ENCODE measurements around the gene RPUSD3.

RPUSD3 gene

DNA sequence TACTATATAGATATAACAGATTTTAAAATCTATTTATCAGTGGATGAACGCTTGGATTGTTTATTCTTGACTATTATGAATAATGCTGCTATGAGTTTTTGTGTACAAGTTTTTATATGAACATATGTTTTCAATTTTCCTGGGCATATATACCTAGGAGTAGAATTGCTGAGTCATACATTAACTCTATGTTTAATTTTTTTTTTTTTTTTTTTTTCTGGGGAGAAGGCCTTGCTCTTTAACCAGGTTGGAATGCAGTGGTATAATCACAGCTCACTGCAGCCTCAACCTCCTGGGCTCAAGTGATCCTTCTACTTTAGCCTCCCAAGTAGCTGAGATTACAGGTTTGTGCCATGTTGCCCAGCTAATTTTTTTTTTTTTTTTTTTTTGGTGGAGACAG is 27.2 kb upstream of the RPUSD3 start:
- Histone ChIP-seq H3K79me1 (ENCODE audit: low read length) (peaks cover 1% of the 10 kb centered on the region), H3K4me2 (ENCODE audit: low read length) (no peak overlapping the region), H3K27ac (ENCODE audit: low read depth, low read length) (no peak overlapping the region), H4K8ac (ENCODE audit: low read depth, low read length) (no peak overlapping the region), H2BK120ac (ENCODE audit: insufficient read depth, low read length, poor library complexity) (no peak overlapping the region), H2AK5ac (ENCODE audit: low read length) (no peak overlapping the region), H3K79me2 (ENCODE audit: control insufficient read depth, insufficient read depth, low read length, poor library complexity) (no peaks in the 10 kb centered on the region), H2BK12ac (ENCODE audit: low read length) (no peak overlapping the region), H2BK5ac (ENCODE audit: low read depth, low read length, poor library complexity) (no peak overlapping the region), H3K14ac (ENCODE audit: low read length) (no peak overlapping the region), H3K18ac (ENCODE audit: low read length) (no peak overlapping the region), H3K36me3 (ENCODE audit: control insufficient read depth in 1 of 2, insufficient read depth in 2 of 2, low read length in 2 of 2) (no peaks in the 10 kb centered on the region), H3K27me3 (ENCODE audit: insufficient read depth, low read length) (no peaks in the 10 kb centered on the region), H4K91ac (ENCODE audit: low read depth, low read length) (no peak overlapping the region), H3K23ac (ENCODE audit: low read length) (no peak overlapping the region), H3K4ac (ENCODE audit: low read depth, low read length) (no peak overlapping the region), H4K12ac (ENCODE audit: low read depth, low read length) (no peak overlapping the region), H2AFZ (ENCODE audit: insufficient read depth, low read length, poor library complexity) (no peak overlapping the region), H3K9ac (ENCODE audit: low read length) (no peak overlapping the region), H3K4me1 (ENCODE audit: control insufficient read depth in 1 of 2, insufficient read depth in 2 of 2, low read length in 2 of 2) (no peaks in the 10 kb centered on the region), H3K4me3 (ENCODE audit: low read depth, low read length) (no peak overlapping the region), H3K9me3 (ENCODE audit: insufficient read depth, low read depth, low read length) (peaks cover 1% of the 10 kb centered on the region)
- no CpG with 5 or more reads among the region's 1 CpG for WGBS (ENCODE audit: extremely low coverage, insufficient coverage, insufficient read length)
- DNase-seq = peak in 1 of 2 donors; percentile 60

DNA sequence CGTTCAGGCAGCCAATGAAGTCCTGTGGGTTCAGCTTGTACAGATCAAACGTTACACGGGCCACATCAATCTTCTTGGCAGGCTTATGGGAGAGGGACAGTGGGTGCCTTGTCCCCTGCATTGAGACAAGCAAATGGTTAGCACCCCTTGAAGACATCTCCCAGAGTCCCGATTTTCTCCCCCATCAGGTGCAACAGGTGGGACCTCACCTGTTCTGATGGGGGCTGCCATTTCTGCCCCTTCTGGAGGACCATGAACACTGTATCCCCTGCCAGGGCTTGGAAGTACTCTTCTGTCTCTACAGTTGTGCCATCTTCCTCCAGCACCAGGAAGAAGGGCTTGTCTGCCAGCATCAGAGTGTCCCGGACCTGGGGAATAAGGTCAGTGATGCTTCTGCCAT is 26.1 kb upstream of the RPUSD3 start:
- H2BK120ac ChIP-seq (ENCODE audit: insufficient read depth, low read length, poor library complexity) = no peak overlapping the region
- H3K18ac ChIP-seq (ENCODE audit: low read length) = no peak overlapping the region
- peaks cover 1% of the 10 kb centered on the region for H3K79me1 ChIP-seq (ENCODE audit: low read length)
- peaks cover 1% of the 10 kb centered on the region for H3K9me3 ChIP-seq (ENCODE audit: insufficient read depth, low read depth, low read length)
- H3K4me2 ChIP-seq (ENCODE audit: low read length) = no peak overlapping the region
- no CpG with 5 or more reads among the region's 5 CpGs for WGBS (ENCODE audit: extremely low coverage, insufficient coverage, insufficient read length)
- H3K14ac ChIP-seq (ENCODE audit: low read length) = no peak overlapping the region
- H4K12ac ChIP-seq (ENCODE audit: low read depth, low read length) = no peak overlapping the region
- no peaks in the 10 kb centered on the region for H3K4me1 ChIP-seq (ENCODE audit: control insufficient read depth in 1 of 2, insufficient read depth in 2 of 2, low read length in 2 of 2)
- H3K4me3 ChIP-seq (ENCODE audit: low read depth, low read length) = no peak overlapping the region
- H4K8ac ChIP-seq (ENCODE audit: low read depth, low read length) = no peak overlapping the region
- H2AK5ac ChIP-seq (ENCODE audit: low read length) = no peak overlapping the region
- no peak overlapping the region for H3K9ac ChIP-seq (ENCODE audit: low read length)
- no peak overlapping the region for H2BK5ac ChIP-seq (ENCODE audit: low read depth, low read length, poor library complexity)
- no peaks in the 10 kb centered on the region for H3K36me3 ChIP-seq (ENCODE audit: control insufficient read depth in 1 of 2, insufficient read depth in 2 of 2, low read length in 2 of 2)
- H3K23ac ChIP-seq (ENCODE audit: low read length) = no peak overlapping the region
- no peak overlapping the region for H2AFZ ChIP-seq (ENCODE audit: insufficient read depth, low read length, poor library complexity)
- no peak overlapping the region for H3K27ac ChIP-seq (ENCODE audit: low read depth, low read length)
- H3K79me2 ChIP-seq (ENCODE audit: control insufficient read depth, insufficient read depth, low read length, poor library complexity) = no peaks in the 10 kb centered on the region
- no peak overlapping the region for H4K91ac ChIP-seq (ENCODE audit: low read depth, low read length)
- no peak for DNase-seq
- H3K27me3 ChIP-seq (ENCODE audit: insufficient read depth, low read length) = no peaks in the 10 kb centered on the region
- peak overlapping the region; percentile 17 for H2BK12ac ChIP-seq (ENCODE audit: low read length)
- H3K4ac ChIP-seq (ENCODE audit: low read depth, low read length) = no peak overlapping the region

DNA sequence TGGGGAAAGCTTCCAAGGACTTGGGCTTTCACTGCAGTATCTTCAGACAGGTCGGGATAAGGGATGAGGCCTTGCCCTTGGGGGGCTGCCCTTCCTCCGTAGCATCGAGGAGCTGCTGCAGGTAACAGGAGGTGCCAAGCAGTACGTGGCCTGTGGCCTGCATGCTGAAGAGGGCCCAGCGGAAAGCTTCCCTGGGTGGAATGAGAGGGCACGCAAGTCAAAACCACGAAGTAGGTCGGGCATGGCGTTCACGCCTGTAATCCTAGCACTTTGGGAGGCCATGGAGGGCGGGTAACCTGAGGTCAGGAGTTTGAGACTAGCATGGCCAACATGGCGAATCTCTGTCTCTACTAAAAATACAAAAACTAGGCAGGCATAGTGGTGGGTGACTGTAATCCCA is 23.3 kb upstream of the RPUSD3 start:
- H3K4me1 ChIP-seq (ENCODE audit: control insufficient read depth in 1 of 2, insufficient read depth in 2 of 2, low read length in 2 of 2) = peaks cover 7 to 11% of the 10 kb centered on the region in 2 experiments
- no peak overlapping the region for H3K23ac ChIP-seq (ENCODE audit: low read length)
- H3K27me3 ChIP-seq (ENCODE audit: insufficient read depth, low read length) = no peaks in the 10 kb centered on the region
- no peak overlapping the region for H3K27ac ChIP-seq (ENCODE audit: low read depth, low read length)
- H3K18ac ChIP-seq (ENCODE audit: low read length) = no peak overlapping the region
- H4K8ac ChIP-seq (ENCODE audit: low read depth, low read length) = no peak overlapping the region
- peaks cover 1% of the 10 kb centered on the region for H3K9me3 ChIP-seq (ENCODE audit: insufficient read depth, low read depth, low read length)
- peaks cover 10% of the 10 kb centered on the region for H3K79me1 ChIP-seq (ENCODE audit: low read length)
- peaks cover 2% of the 10 kb centered on the region for H3K79me2 ChIP-seq (ENCODE audit: control insufficient read depth, insufficient read depth, low read length, poor library complexity)
- H2AK5ac ChIP-seq (ENCODE audit: low read length) = no peak overlapping the region
- H4K91ac ChIP-seq (ENCODE audit: low read depth, low read length) = no peak overlapping the region
- no peak overlapping the region for H2BK12ac ChIP-seq (ENCODE audit: low read length)
- DNase-seq = no peak
- no peak overlapping the region for H2AFZ ChIP-seq (ENCODE audit: insufficient read depth, low read length, poor library complexity)
- H3K36me3 ChIP-seq (ENCODE audit: control insufficient read depth in 1 of 2, insufficient read depth in 2 of 2, low read length in 2 of 2) = no peaks in the 10 kb centered on the region
- no peak overlapping the region for H3K4ac ChIP-seq (ENCODE audit: low read depth, low read length)
- WGBS (ENCODE audit: extremely low coverage, insufficient coverage, insufficient read length) = no CpG with 5 or more reads among the region's 12 CpGs
- no peak overlapping the region for H2BK5ac ChIP-seq (ENCODE audit: low read depth, low read length, poor library complexity)
- H3K14ac ChIP-seq (ENCODE audit: low read length) = no peak overlapping the region
- no peak overlapping the region for H4K12ac ChIP-seq (ENCODE audit: low read depth, low read length)
- no peak overlapping the region for H2BK120ac ChIP-seq (ENCODE audit: insufficient read depth, low read length, poor library complexity)
- H3K9ac ChIP-seq (ENCODE audit: low read length) = no peak overlapping the region
- no peak overlapping the region for H3K4me3 ChIP-seq (ENCODE audit: low read depth, low read length)
- H3K4me2 ChIP-seq (ENCODE audit: low read length) = no peak overlapping the region

DNA sequence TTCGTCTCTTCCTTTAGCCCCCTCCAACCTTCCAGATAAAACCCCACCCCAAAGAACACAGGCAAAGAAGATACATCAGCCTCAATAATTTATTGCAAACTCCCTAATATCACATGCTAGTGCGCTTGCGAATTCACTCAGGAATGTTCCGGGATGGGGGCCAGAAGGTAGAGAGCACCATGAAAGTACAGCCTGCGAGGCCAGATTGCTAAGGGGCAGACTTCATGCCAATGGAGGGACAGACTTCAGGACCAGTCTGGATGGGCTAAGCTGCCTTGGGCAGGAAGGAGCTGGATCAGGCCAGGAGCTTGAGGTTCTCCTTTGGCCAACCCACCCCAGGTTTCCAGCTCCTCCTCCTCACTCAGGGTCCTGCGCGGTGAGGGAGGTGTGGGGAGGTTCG is 22.8 kb upstream of the RPUSD3 start:
- H3K4ac ChIP-seq (ENCODE audit: low read depth, low read length) = no peak overlapping the region
- H2AK5ac ChIP-seq (ENCODE audit: low read length) = no peak overlapping the region
- no peak overlapping the region for H2BK12ac ChIP-seq (ENCODE audit: low read length)
- H3K79me1 ChIP-seq (ENCODE audit: low read length) = peaks cover 11% of the 10 kb centered on the region
- H2BK120ac ChIP-seq (ENCODE audit: insufficient read depth, low read length, poor library complexity) = no peak overlapping the region
- H4K12ac ChIP-seq (ENCODE audit: low read depth, low read length) = no peak overlapping the region
- peaks cover 2% of the 10 kb centered on the region for H3K79me2 ChIP-seq (ENCODE audit: control insufficient read depth, insufficient read depth, low read length, poor library complexity)
- no peak overlapping the region for H4K91ac ChIP-seq (ENCODE audit: low read depth, low read length)
- H3K27ac ChIP-seq (ENCODE audit: low read depth, low read length) = no peak overlapping the region
- H3K27me3 ChIP-seq (ENCODE audit: insufficient read depth, low read length) = no peaks in the 10 kb centered on the region
- no CpG with 5 or more reads among the region's 8 CpGs for WGBS (ENCODE audit: extremely low coverage, insufficient coverage, insufficient read length)
- no peak for DNase-seq
- no peak overlapping the region for H3K9ac ChIP-seq (ENCODE audit: low read length)
- no peak overlapping the region for H4K8ac ChIP-seq (ENCODE audit: low read depth, low read length)
- peaks cover 1% of the 10 kb centered on the region for H3K9me3 ChIP-seq (ENCODE audit: insufficient read depth, low read depth, low read length)
- no peak overlapping the region for H3K4me3 ChIP-seq (ENCODE audit: low read depth, low read length)
- no peak overlapping the region for H3K18ac ChIP-seq (ENCODE audit: low read length)
- H3K14ac ChIP-seq (ENCODE audit: low read length) = no peak overlapping the region
- no peak overlapping the region for H2BK5ac ChIP-seq (ENCODE audit: low read depth, low read length, poor library complexity)
- no peak overlapping the region for H3K4me2 ChIP-seq (ENCODE audit: low read length)
- H2AFZ ChIP-seq (ENCODE audit: insufficient read depth, low read length, poor library complexity) = no peak overlapping the region
- no peaks in the 10 kb centered on the region for H3K36me3 ChIP-seq (ENCODE audit: control insufficient read depth in 1 of 2, insufficient read depth in 2 of 2, low read length in 2 of 2)
- H3K23ac ChIP-seq (ENCODE audit: low read length) = no peak overlapping the region
- H3K4me1 ChIP-seq (ENCODE audit: control insufficient read depth in 1 of 2, insufficient read depth in 2 of 2, low read length in 2 of 2) = peaks cover 7 to 11% of the 10 kb centered on the region in 2 experiments
